Measurements from ENCODE around the gene PIK3R5. TPM values are rescaled to one million over a fixed set of nuclear protein-coding genes. Genes with fewer than 3 reads are reported as not detected.

The PIK3R5 gene
- total RNA-seq, 1 donor from 2014 or later = 44.0 TPM

DNA sequence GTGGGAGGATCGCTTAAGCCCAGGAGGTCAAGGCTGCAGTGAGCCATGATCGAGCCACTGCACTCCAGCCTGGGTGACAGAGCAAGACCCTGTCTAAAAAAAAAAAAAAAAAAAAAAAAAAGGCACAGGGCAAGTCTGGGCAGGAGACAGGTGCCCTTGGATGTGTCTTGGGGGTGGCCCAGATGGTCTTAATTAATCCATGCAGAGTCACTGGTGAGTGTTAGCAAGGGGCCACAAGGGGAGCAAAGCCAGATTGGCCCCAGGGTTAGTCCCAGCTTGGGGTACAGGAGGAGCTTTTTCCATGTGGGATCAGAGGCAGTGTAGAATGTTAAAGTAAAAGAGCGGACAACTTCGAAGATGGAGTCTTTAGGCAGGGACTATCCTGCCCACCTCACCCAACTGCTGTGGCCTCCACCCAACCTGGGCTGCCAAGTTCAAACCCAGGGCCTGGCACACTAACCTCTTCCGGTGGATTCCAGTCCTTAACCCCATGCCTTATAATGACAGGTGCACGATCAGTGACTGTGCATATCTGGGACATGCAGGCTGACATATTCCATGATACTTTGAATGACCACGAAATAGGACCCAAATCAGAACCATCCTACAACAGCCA is 134.2 kb downstream of the PIK3R5 start:
- Histone ChIP-seq H3K27ac (no peak overlapping the region), H3K27me3 (ENCODE audit: low read depth) (peaks cover 33% of the 10 kb centered on the region), H3K36me3 (no peaks in the 10 kb centered on the region), H3K9me3 (no peaks in the 10 kb centered on the region), H3K4me1 (no peaks in the 10 kb centered on the region), H3K4me3 (no peak overlapping the region)
- intact Hi-C loops (cut with DNase I) = no loop called here
- TF ChIP-seq, protein P1, sequence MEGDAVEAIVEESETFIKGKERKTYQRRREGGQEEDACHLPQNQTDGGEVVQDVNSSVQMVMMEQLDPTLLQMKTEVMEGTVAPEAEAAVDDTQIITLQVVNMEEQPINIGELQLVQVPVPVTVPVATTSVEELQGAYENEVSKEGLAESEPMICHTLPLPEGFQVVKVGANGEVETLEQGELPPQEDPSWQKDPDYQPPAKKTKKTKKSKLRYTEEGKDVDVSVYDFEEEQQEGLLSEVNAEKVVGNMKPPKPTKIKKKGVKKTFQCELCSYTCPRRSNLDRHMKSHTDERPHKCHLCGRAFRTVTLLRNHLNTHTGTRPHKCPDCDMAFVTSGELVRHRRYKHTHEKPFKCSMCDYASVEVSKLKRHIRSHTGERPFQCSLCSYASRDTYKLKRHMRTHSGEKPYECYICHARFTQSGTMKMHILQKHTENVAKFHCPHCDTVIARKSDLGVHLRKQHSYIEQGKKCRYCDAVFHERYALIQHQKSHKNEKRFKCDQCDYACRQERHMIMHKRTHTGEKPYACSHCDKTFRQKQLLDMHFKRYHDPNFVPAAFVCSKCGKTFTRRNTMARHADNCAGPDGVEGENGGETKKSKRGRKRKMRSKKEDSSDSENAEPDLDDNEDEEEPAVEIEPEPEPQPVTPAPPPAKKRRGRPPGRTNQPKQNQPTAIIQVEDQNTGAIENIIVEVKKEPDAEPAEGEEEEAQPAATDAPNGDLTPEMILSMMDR (IDR thresholded peaks at IDR 0.05) = no peak
- ATAC-seq (no peak), DNase-seq (no peak)

DNA sequence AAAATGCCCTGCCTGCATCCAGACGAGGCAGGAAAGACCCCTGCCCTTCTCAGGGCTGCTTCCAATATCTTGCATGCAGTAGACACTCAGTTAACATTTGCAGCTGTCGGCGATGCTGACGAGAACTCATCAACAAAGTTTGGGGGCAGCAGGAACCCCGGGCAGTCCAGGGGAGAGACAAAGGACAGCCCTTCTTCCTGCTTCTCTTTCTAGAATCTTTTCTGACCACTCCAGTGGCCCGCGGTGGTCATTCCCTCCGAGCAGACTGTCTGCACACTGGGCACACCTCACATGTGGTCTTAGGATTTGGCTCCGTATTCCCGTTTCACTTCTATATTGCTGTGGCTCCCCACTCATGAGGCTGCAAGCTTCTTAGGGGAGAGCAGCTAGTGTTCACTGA is 135.4 kb downstream of the PIK3R5 start:
- Histone ChIP-seq H3K4me3 (no peak overlapping the region), H3K36me3 (no peaks in the 10 kb centered on the region), H3K9me3 (no peaks in the 10 kb centered on the region), H3K27ac (no peak overlapping the region), H3K27me3 (ENCODE audit: low read depth) (peaks cover 25% of the 10 kb centered on the region), H3K4me1 (no peaks in the 10 kb centered on the region)
- ATAC-seq (no peak), DNase-seq (no peak)
- TF ChIP-seq, protein P1 (IDR thresholded peaks at IDR 0.05) = no peak
- intact Hi-C loops (cut with DNase I) = no loop called here

DNA sequence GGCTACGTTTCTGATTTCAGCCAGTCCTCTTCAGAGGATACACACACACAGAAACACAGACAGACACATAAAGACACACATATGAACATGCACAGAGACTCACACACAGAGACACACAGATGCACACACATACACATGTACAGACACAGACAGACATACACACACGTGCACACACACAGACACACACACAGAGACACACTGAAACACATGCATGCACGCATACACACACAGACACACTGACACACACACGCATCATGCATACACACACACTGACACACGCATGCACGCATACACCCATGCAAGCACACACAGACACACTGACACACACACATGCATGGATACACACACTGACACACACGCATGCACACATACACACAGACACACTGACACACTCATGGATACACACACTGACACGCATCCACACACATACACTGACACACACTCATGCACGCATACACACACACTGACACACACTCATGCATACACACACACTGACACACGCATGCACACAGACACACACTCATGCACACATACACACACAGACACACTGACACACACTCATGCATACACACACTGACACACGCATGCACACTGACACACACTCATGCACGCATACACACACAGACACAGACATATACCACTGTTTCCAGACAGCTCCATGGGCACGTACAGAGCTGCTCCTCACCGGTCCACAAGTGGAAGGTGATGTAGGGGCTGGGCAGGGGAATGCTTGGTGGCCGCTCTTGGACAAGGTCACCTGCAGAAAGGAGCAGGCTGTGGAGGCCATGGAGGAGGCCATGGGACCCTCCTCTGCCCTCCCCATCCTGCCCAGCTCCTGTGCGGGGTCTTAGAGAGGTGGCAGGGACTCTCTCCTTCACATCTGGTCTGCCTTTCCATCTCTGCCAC is 136.2 kb downstream of the PIK3R5 start:
- Histone ChIP-seq H3K36me3 (no peaks in the 10 kb centered on the region), H3K4me1 (no peaks in the 10 kb centered on the region), H3K9me3 (peaks cover 3% of the 10 kb centered on the region), H3K27ac (no peak overlapping the region), H3K4me3 (no peak overlapping the region), H3K27me3 (ENCODE audit: low read depth) (peaks cover 20% of the 10 kb centered on the region)
- TF ChIP-seq, protein P1 (IDR thresholded peaks at IDR 0.05) = no peak
- ATAC-seq (no peak), DNase-seq (no peak)
- intact Hi-C loops (cut with DNase I) = no loop called here

Other genes with a start within 250 kb of the PIK3R5 start
- gene CCDC42, start 220.9 kb downstream of the PIK3R5 start, total RNA-seq = not detected
- not detected for gene SPDYE4, start 207.2 kb downstream of the PIK3R5 start, total RNA-seq
- 0.95 TPM for gene MFSD6L, start 166.3 kb downstream of the PIK3R5 start, total RNA-seq
- 2.5 TPM for gene PIK3R6, start 98.0 kb downstream of the PIK3R5 start, total RNA-seq
- 7.8 TPM for gene NTN1, start 55.8 kb upstream of the PIK3R5 start, total RNA-seq